Suppressor macrophage (primary cell): Measurements from ENCODE around the gene ARL3.
A peak's percentile ranks its signal among the peaks of the same experiment; 100 is the strongest.

Experiments
- DNase-seq, 4 experiments: peaks; one replicate each; pipeline ENCODE4 v3.0.0-alpha.2; 2020 to 2022

Gene ARL3

GRCh38 chr10:102650655-102651454 is 63.3 kb downstream of the ARL3 start:
- peak in 3 of 4 experiments; percentile 54 to 63 (median 59) for DNase-seq

DNA sequence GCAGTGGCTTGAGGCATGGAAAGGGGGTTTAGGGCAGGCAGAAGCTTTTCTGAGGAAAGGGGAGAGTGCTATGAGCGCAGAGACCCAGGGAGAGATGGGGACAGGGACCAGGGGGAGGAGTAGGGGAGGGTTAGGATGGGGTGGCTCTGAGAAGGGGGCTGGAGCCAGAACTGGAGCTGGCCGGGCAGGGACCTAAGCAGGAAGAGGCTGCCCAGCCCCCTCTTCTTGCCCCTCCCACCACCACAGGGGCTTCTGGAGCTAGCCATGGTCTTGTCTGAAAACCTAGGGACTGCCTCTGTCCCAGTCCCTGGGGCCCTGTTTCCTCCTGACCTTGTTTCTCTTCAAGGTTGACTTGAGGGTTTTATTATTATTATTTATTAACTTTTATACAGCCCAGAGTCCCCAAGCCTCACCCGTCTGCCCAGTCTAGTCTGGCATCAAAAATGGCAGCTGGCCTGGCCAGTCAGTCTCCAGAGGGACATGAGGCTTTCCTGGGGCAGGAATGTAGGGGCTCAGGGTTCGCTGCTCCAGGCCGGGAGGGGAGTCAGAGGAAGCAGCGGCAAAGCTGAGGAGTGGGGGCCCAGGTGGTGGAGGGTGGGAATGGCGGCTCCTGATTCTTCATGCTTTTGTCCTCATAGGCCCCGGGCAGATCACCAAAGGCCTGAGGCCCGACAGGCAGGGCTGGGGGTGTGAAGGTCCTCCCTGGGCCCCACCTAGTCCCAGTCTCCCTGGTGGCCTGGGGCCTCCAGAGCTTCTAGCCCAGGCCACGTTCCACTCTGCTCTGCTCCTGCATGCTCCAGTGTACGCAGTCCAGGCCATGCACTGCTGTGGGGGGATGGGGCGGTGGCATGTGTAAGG is 64.2 kb downstream of the ARL3 start:
- DNase-seq: no peak

GRCh38 chr10:102648889-102649796 is 65.1 kb downstream of the ARL3 start:
- peak in 1 of 4 experiments; percentile 37 for DNase-seq

GRCh38 chr10:102648269-102648888 is 65.8 kb downstream of the ARL3 start:
- DNase-seq: no peak

GRCh38 chr10:102647443-102648268 is 66.5 kb downstream of the ARL3 start:
- no peak for DNase-seq

GRCh38 chr10:102646610-102647442 is 67.4 kb downstream of the ARL3 start:
- DNase-seq: peak; percentile 68 to 83 (median 76)

GRCh38 chr10:102645741-102646609 is 68.2 kb downstream of the ARL3 start:
- DNase-seq: peak; percentile 94 to 98 (median 96)

GRCh38 chr10:102645388-102645740 is 68.8 kb downstream of the ARL3 start:
- peak; percentile 91 to 93 (median 91) for DNase-seq

- DNase-seq: peak; percentile 43 to 76 (median 62)
These were observed 69.4 kb downstream of the ARL3 start for GRCh38 chr10:102644646-102645387.

DNA sequence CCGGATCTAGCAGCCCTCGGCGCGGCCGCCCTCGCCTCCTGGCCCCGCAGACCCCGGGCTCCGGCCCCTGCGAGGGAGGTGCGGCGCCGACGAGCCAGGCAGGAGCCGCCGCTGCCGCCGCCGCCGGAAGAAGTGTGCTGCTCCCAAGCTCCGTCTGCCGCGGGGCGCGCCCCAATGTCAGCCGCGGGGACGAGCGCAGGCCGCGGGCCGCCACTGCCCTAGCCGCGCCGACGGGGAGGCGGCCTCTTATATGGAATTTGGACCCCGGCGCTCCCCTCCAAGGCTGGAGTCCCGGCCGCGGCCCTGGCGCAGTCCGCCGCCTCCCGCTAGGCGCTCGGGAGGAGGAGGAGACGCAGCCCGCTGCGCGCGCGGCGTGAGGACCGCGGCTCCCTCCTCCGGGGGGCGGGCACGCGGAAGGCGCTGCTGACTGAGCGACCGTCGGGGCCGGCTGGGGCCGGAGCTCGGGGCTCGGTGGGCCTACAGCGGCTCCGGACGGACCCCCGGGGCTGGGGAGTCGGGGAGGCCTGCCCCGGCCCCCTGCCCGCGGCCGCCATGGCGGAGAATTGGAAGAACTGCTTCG is 70.0 kb downstream of the ARL3 start, which contains the start of gene TRIM8:
TSS of gene TRIM8 (plus strand) at position 414 of the 580 bp plus-strand sequence. CDS start at position 553, 139 bp downstream.
- DNase-seq: peak; percentile 61 to 86 (median 76)

- DNase-seq: peak; percentile 73 to 92 (median 90)
These were observed 70.7 kb downstream of the ARL3 start for GRCh38 chr10:102643336-102644065.

GRCh38 chr10:102642736-102643335 is 71.4 kb downstream of the ARL3 start:
- peak; percentile 49 to 76 (median 63) for DNase-seq

GRCh38 chr10:102641880-102642735 is 72.1 kb downstream of the ARL3 start:
- DNase-seq: peak; percentile 97 to 98 (median 98)

DNA sequence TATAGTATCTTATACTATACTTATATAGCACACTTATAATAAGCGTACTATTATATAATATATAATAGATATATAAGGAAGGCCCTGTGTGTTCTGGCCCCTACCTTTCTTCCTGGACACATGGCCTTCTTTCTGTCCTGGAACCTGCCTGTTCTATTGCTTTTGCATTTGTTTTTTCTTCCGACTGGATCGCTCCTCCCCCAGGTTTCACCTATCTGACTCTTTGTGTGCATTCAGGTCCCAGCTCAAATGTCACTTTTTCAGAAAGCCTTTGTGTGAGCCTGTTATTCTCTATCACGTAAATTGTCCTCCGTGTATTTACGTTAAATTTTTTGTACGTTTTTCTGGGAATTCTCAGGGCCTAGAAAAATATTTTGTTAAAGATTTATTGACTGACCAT is 72.8 kb downstream of the ARL3 start:
- DNase-seq: no peak

GRCh38 chr10:102639537-102639936 is 74.7 kb downstream of the ARL3 start:
- no peak for DNase-seq

- DNase-seq: peak; percentile 28 to 61 (median 50)
These were observed 78.8 kb downstream of the ARL3 start for GRCh38 chr10:102635377-102635776.
